ENCODE measurements around the gene TSPAN5. TPM values are rescaled to one million over a fixed set of nuclear protein-coding genes. Genes with fewer than 3 reads are reported as not detected.

TSPAN5 gene
- total and polyA plus RNA-seq, 3 donors from 2014 or later = 27.8 to 57.2 (median 30.8) TPM

DNA sequence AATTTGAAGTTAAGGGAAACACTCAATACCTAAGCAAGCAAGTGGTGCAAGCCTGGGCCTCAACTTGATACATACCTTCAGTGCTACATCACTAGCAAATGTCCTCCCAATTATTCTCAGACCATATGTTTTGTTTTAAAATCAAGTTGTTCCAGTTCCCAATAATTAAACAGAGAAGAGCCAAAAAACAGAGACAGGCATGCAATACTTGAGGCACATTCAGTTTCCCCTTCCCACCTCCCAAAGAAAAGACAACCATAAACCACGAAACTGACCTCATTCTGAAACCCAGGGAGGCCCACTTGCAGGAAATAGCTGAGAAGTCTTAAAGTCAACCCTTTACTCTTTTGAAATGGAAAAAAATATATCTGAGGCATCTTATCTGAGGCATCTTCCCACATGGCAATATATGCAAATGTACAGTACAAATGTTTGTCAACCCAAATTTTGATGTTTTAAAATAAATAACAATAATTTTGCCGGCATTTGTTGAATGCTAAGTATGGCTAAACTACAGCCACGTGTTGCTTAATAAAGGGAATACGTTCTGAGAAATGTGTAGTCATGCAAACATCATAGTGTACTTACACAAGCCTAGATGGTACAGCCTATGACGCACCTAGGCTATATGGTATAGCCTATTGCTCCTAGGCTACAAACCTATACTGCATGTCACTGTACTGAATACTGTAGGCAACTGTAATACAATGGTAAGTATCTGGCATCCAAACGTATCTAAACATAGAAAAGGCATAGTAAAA, 147.5 kb downstream of the TSPAN5 start:
- Histone ChIP-seq H3K27ac (peak overlapping the region in 1 of 2 donors; percentile 5), H3K27me3 (no peaks in the 10 kb centered on the region), H3K36me3 (ENCODE audit: low read depth, missing control alignments) (no peaks in the 10 kb centered on the region), H3K9me3 (no peaks in the 10 kb centered on the region), H3K4me3 (no peak overlapping the region), H3K4me1 (peaks cover 19% of the 10 kb centered on the region)
- TF ChIP-seq CTCF (IDR thresholded peaks at IDR 0.05) = no peak
- no peak for TF ChIP-seq POLR2A (IDR thresholded peaks at IDR 0.05)
- intact Hi-C loops (cut with DNase I; ENCODE audit: low total_unique reads) = no loop called here
- no peak for DNase-seq
- WGBS, 2 donors = 76 to 81% methylated on average over 6 of the region's 6 CpGs

- no peak overlapping the region for H3K4me3 ChIP-seq
- no peaks in the 10 kb centered on the region for H3K9me3 ChIP-seq
- WGBS, 2 donors = 73 to 76% methylated on average over 2 of the region's 2 CpGs
- DNase-seq = no peak
- intact Hi-C loops (cut with DNase I; ENCODE audit: low total_unique reads) = no loop called here
- peaks cover 15% of the 10 kb centered on the region for H3K4me1 ChIP-seq
- TF ChIP-seq CTCF (IDR thresholded peaks at IDR 0.05) = no peak
- TF ChIP-seq POLR2A (IDR thresholded peaks at IDR 0.05) = no peak
- no peaks in the 10 kb centered on the region for H3K36me3 ChIP-seq (ENCODE audit: low read depth, missing control alignments)
- peak overlapping the region; percentile 3 to 54 for H3K27ac ChIP-seq
- no peaks in the 10 kb centered on the region for H3K27me3 ChIP-seq
Observed at GRCh38 chr4:98510340-98510739, 148.1 kb downstream of the TSPAN5 start.

DNA sequence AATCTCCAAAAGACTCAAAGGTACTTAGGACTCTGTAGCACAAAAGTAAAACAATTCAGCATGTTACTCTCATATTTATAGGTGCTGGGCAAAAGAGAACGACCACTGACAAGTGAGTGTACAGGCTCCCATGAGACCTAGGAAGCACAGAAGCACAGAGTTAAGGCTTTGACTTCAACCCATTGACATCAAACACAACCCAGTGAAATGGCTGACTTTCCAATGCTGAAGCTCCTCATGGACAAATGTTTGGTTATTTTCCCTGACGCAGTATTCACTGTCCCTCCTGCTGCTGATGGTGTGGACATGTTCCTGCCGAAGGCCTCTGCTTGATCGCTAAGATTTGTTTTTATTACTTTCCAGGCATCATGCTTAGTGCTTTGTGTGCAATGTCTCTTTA, 148.7 kb downstream of the TSPAN5 start:
- TF ChIP-seq POLR2A (IDR thresholded peaks at IDR 0.05) (no peak), CTCF (IDR thresholded peaks at IDR 0.05) (no peak)
- no peak overlapping the region for H3K4me3 ChIP-seq
- H3K36me3 ChIP-seq (ENCODE audit: low read depth, missing control alignments) = no peaks in the 10 kb centered on the region
- intact Hi-C loops (cut with DNase I; ENCODE audit: low total_unique reads) = no loop called here
- peaks cover 15% of the 10 kb centered on the region for H3K4me1 ChIP-seq
- whole genome bisulfite sequencing, 2 donors = 40 to 47% methylated on average over 4 of the region's 4 CpGs
- DNase-seq = no peak
- no peaks in the 10 kb centered on the region for H3K27me3 ChIP-seq
- no peaks in the 10 kb centered on the region for H3K9me3 ChIP-seq
- H3K27ac ChIP-seq = peak overlapping the region; percentile 37 to 54

DNA sequence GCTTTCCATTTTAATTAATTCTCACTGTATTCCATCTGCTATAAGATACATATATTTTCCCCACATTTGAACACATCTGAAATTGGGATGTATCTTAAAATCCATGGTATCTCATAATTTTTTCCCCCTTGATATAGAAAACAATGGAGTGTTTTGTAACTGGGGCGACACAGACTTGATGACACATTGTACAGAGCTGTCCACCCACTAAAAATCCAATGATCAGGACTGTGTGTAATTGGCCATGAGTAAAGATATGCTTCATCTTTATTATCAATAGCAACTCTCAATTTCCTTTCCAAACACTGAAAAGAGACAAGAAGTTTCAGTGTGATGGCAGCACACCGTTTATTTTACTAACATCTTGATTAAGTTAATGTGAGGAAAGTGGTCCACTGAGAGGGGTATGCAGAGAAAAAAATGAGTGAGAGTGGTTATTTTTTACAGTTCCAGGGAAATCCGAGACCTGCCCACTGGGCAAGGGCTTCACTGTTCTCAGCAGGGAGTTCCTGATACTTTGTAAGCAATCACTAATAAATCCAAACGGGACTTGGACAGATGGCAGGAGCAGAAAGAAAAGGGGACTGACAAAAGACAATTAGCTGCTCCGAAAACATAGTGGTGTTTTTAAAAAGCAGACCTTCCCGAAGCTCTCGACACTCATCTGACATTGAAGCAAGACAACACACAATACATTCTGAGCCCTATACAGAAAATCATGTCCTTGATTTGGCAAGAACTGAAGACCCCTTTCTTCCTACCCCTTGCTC, 149.4 kb downstream of the TSPAN5 start:
- intact Hi-C loops (cut with DNase I; ENCODE audit: low total_unique reads) = no loop called here
- Histone ChIP-seq H3K27ac (peak overlapping the region; percentile 37 to 54), H3K4me1 (peaks cover 15% of the 10 kb centered on the region), H3K9me3 (no peaks in the 10 kb centered on the region), H3K27me3 (no peaks in the 10 kb centered on the region), H3K4me3 (no peak overlapping the region), H3K36me3 (ENCODE audit: low read depth, missing control alignments) (no peaks in the 10 kb centered on the region)
- no peak for DNase-seq
- WGBS, 2 donors = 35 to 48% methylated on average over 7 of the region's 7 CpGs
- no peak for TF ChIP-seq CTCF (IDR thresholded peaks at IDR 0.05)
- TF ChIP-seq POLR2A (IDR thresholded peaks at IDR 0.05) = no peak

Data from testis (tissue), 3 donors.